ENCODE results near the gene MAP4K4. TPM values are rescaled to one million over a fixed set of nuclear protein-coding genes. Genes with fewer than 3 reads are reported as not detected.
A peak's percentile ranks its signal among the peaks of the same experiment; 100 is the strongest.

The MAP4K4 gene
- total and polyA plus RNA-seq, 2 of the 13 experiments (the other 11 are each of a cell fraction or from before 2014, with no cell fraction given): 105 to 264 TPM

- peaks cover 6 to 19% of the 10 kb centered on the region in 2 experiments; a peak in 4 of 5 replicates for H3K36me3 ChIP-seq (replicated peaks in 1 of 2; ENCODE audit: control insufficient read depth in 1 of 2, insufficient read depth in 2 of 2, low read length in 2 of 2)
- ChIA-PET POLR2A (no interaction called here), CTCF (ENCODE audit: low intra/inter-chr PET ratio, low total read pairs) (no interaction called here)
- no peak overlapping the region for H3K4me2 ChIP-seq (ENCODE audit: low read depth, low read length)
- no peak overlapping the region for H3K27ac ChIP-seq (ENCODE audit: extremely low read length, insufficient read depth, low read length)
- TF ChIP-seq FOXO4 (CRISPR knock-in tag; conservative IDR thresholded peaks at IDR 0.05): 0 out of 2 replicates have a peak, but pooled peaks have one; percentile 63
- no peak for TF ChIP-seq ZNF317 (CRISPR knock-in tag; IDR thresholded peaks at IDR 0.05)
- TF ChIP-seq MAFG (CRISPR knock-in tag; IDR thresholded peaks at IDR 0.05): no peak
- no peak overlapping the region for H3K4me3 ChIP-seq (replicated peaks in 1 of 3; ENCODE audit: insufficient read depth in 1 of 3, low read depth in 2 of 3, low read length in 3 of 3)
- ATAC-seq: no peak
- H3K9me3 ChIP-seq (ENCODE audit: low read length): no peaks in the 10 kb centered on the region
- FAIRE-seq: no peak
- H2AFZ ChIP-seq (ENCODE audit: low read length): no peak overlapping the region
- BruUV-seq (replicated peaks): TSS peak; percentile 4
- 96% methylated on average over 5 of the region's 5 CpGs for WGBS (ENCODE audit: low lambda C conversion rate)
- intact Hi-C loops (cut with micrococcal nuclease; ENCODE audit: unreplicated experiment): no loop called here
- in situ Hi-C loops (cut with HindIII; ENCODE audit: extremely low pct_ligation_motif_present, low pct_unique_long_range_greater_than_20kb): no loop called here
- no peaks in the 10 kb centered on the region for H3K27me3 ChIP-seq (ENCODE audit: control insufficient read depth in 1 of 2, insufficient read depth in 2 of 2, low read length in 2 of 2)
- H3K4me1 ChIP-seq (ENCODE audit: insufficient read depth, low read length): peaks cover 74% of the 10 kb centered on the region
- H4K20me1 ChIP-seq (ENCODE audit: insufficient read depth, low read length): peaks cover 89% of the 10 kb centered on the region
- H3K9ac ChIP-seq (ENCODE audit: insufficient read depth, low read depth, low read length): no peak overlapping the region
- DNase-seq (ENCODE audit: low spot score): no peak
- H3K79me2 ChIP-seq (ENCODE audit: insufficient read depth, low read length): peaks cover 98% of the 10 kb centered on the region
These were observed 84.9 kb downstream of the MAP4K4 start for GRCh38 chr2:101782427-101782792.

- Histone ChIP-seq H4K20me1 (ENCODE audit: insufficient read depth, low read length) (peaks cover 71% of the 10 kb centered on the region), H3K9me3 (ENCODE audit: low read length) (no peaks in the 10 kb centered on the region), H3K79me2 (ENCODE audit: insufficient read depth, low read length) (peaks cover 97% of the 10 kb centered on the region), H3K27me3 (ENCODE audit: control insufficient read depth in 1 of 2, insufficient read depth in 2 of 2, low read length in 2 of 2) (no peaks in the 10 kb centered on the region), H3K36me3 (replicated peaks in 1 of 2; ENCODE audit: control insufficient read depth in 1 of 2, insufficient read depth in 2 of 2, low read length in 2 of 2) (peaks cover 12 to 27% of the 10 kb centered on the region in 2 experiments), H3K9ac (ENCODE audit: insufficient read depth, low read depth, low read length) (no peak overlapping the region), H3K4me2 (ENCODE audit: low read depth, low read length) (no peak overlapping the region), H2AFZ (ENCODE audit: low read length) (no peak overlapping the region), H3K4me1 (ENCODE audit: insufficient read depth, low read length) (peaks cover 64% of the 10 kb centered on the region), H3K4me3 (replicated peaks in 1 of 3; ENCODE audit: insufficient read depth in 1 of 3, low read depth in 2 of 3, low read length in 3 of 3) (no peak overlapping the region), H3K27ac (ENCODE audit: extremely low read length, insufficient read depth, low read length) (no peak overlapping the region)
- in situ Hi-C loops (cut with HindIII; ENCODE audit: extremely low pct_ligation_motif_present, low pct_unique_long_range_greater_than_20kb) (no loop called here), intact Hi-C loops (cut with micrococcal nuclease; ENCODE audit: unreplicated experiment) (no loop called here)
- ChIA-PET POLR2A (no interaction called here), CTCF (ENCODE audit: low intra/inter-chr PET ratio, low total read pairs) (no interaction called here)
- no peak for TF ChIP-seq SAFB2 (CRISPR knock-in tag; IDR thresholded peaks at IDR 0.05; ENCODE audit: borderline replicate concordance, low read depth)
- TF ChIP-seq ZSCAN20 (CRISPR knock-in tag; IDR thresholded peaks at IDR 0.05; ENCODE audit: borderline replicate concordance): no peak
- WGBS (ENCODE audit: low lambda C conversion rate): 96% methylated on average over 3 of the region's 3 CpGs
- ATAC-seq (no peak), DNase-seq (ENCODE audit: low spot score) (no peak), FAIRE-seq (no peak)
- BruUV-seq (replicated peaks): no TSS peak
These were observed 89.6 kb downstream of the MAP4K4 start for GRCh38 chr2:101787097-101787496.
